HepG2 (cell line): ENCODE measurements around the gene PACC1. TPM values are rescaled to one million over a fixed set of nuclear protein-coding genes. Genes with fewer than 3 reads are reported as not detected.

Source experiments
- ATAC-seq: fragments of 200-7000 bp; cut with Tn5 transposase; 3 replicates; pipeline ENCODE4 v1.9.1; 2020; ENCODE audit warnings: mild to moderate bottlenecking, moderate library complexity
- Bru-seq: library from RNA; stranded (reverse); fragments of 400-500 nt; gene quantifications from one replicate; lab custom pipeline; 2021; lab: Mats Ljungman, UMichigan
- BruChase-seq, 2 experiments: library from RNA; stranded (reverse); fragments of 400-500 nt; gene quantifications; one replicate each; lab custom pipeline; 2021; lab: Mats Ljungman, UMichigan
- BruUV-seq: library from RNA; stranded (reverse); fragments of 400-500 nt; replicated peaks from 2 replicates; lab custom pipeline; 2021; lab: Mats Ljungman, UMichigan
- CTCF ChIA-PET: fragments of 300-600 bp; formaldehyde crosslinking; extraction: SDS; loops from one replicate; lab custom pipeline; 2021; ENCODE audit warnings: low total read pairs, inconsistent platforms, low intra/inter-chr PET ratio; lab: Yijun Ruan, JAX
- POLR2A ChIA-PET: fragments of 350-600 bp; sonication (Branson Sonifier 250); formaldehyde crosslinking; loops from one replicate; lab custom pipeline; 2020; ENCODE audit warnings: antibody characterized with exemption, inconsistent platforms; lab: Yijun Ruan, JAX
- DNase-seq: peaks from one replicate; pipeline ENCODE4 v3.0.0-alpha.2; 2015; ENCODE audit warnings: low spot score
- FAIRE-seq: peaks from 3 replicates; lab custom pipeline; 2011; peaks lifted over from hg19 to GRCh38; lab: Jason Lieb, UNC
- H2AFZ ChIP-seq: one replicate; pipeline ENCODE4 v1.6.1; 2011; ENCODE audit warnings: low read length, inconsistent platforms
- H3K27ac ChIP-seq: fragments of 300-600 bp; 3 replicates; pipeline ENCODE4 v1.8.0; 2011; ENCODE audit warnings: mixed run types, mild to moderate bottlenecking, mixed read lengths, low read length, inconsistent platforms; ENCODE audit not compliant: insufficient read depth; ENCODE audit errors: extremely low read length
- H3K27me3 ChIP-seq, 2 experiments: fragments of 200-600 bp in 1 of 2; 2 replicates in 1 of 2; 3 replicates in 1 of 2; pipeline versions ENCODE4 v1.6.0 to v1.8.0; 2011; ENCODE audit warnings: low read length in 2 of 2, mild to moderate bottlenecking in 2 of 2, moderate library complexity in 2 of 2, inconsistent platforms in 1 of 2; ENCODE audit not compliant: insufficient read depth in 2 of 2, control insufficient read depth in 1 of 2
- H3K36me3 ChIP-seq, 2 experiments: fragments of 200-600 bp in 1 of 2; replicated peaks in 1 of 2; 2 replicates in 1 of 2; 3 replicates in 1 of 2; pipeline versions ENCODE4 v1.5.1 to v1.8.0; 2011; ENCODE audit warnings: low read length in 2 of 2, inconsistent platforms in 1 of 2; ENCODE audit not compliant: insufficient read depth in 2 of 2, control insufficient read depth in 1 of 2
- H3K4me1 ChIP-seq: 2 replicates; pipeline ENCODE4 v1.5.1; 2012; ENCODE audit warnings: low read length, inconsistent platforms; ENCODE audit not compliant: insufficient read depth
- H3K4me2 ChIP-seq: 2 replicates; pipeline ENCODE4 v1.6.0; 2011; ENCODE audit warnings: low read depth, low read length, inconsistent platforms
- H3K4me3 ChIP-seq, 3 experiments: fragments of 200-600 bp in 1 of 3; sonication (generic), shearing (Covaris generic) in 1 of 3; replicated peaks in 1 of 3; 2 replicates each; pipeline ENCODE4 v1.5.1; 2011 to 2016; ENCODE audit warnings: low read length in 3 of 3, inconsistent platforms in 2 of 3, low read depth in 2 of 3, mild to moderate bottlenecking in 2 of 3, control low read depth in 1 of 3, mixed read lengths in 1 of 3; ENCODE audit not compliant: insufficient read depth in 1 of 3
- H3K79me2 ChIP-seq: one replicate; pipeline ENCODE4 v1.6.1; 2011; ENCODE audit warnings: low read length, inconsistent platforms; ENCODE audit not compliant: insufficient read depth
- H3K9ac ChIP-seq: 2 replicates; pipeline ENCODE4 v1.6.0; 2011; ENCODE audit warnings: mild to moderate bottlenecking, low read depth, low read length, inconsistent platforms; ENCODE audit not compliant: insufficient read depth
- H3K9me3 ChIP-seq: 2 replicates; pipeline ENCODE4 v1.5.1; 2012; ENCODE audit warnings: mild to moderate bottlenecking, low read length
- H4K20me1 ChIP-seq: 2 replicates; pipeline ENCODE4 v1.6.0; 2011; ENCODE audit warnings: inconsistent platforms, mild to moderate bottlenecking, low read length, moderate library complexity; ENCODE audit not compliant: insufficient read depth
- BCLAF1 ChIP-seq: fragments of 450-650 bp; IDR thresholded peaks from 2 replicates; pipeline ENCODE4 v1.6.1; 2017; ENCODE audit warnings: mild to moderate bottlenecking
- FOXK2 ChIP-seq: fragments of 450-650 bp; IDR thresholded peaks from 2 replicates; pipeline ENCODE4 v1.6.1; 2016
- GLI4 ChIP-seq: sonication (generic); formaldehyde crosslinking; IDR thresholded peaks from 2 replicates; pipeline ENCODE4 v1.5.1; 2020; ENCODE audit warnings: missing genetic modification reagents, mild to moderate bottlenecking, moderate library complexity, borderline replicate concordance
- MYC ChIP-seq: sonication (generic); formaldehyde crosslinking; IDR thresholded peaks from 2 replicates; pipeline ENCODE4 v1.9.0; 2021; ENCODE audit warnings: missing genetic modification reagents, borderline replicate concordance
- NFE2L1 ChIP-seq: sonication (generic); formaldehyde crosslinking; IDR thresholded peaks from 2 replicates; pipeline ENCODE4 v1.4.0; 2020; ENCODE audit warnings: missing genetic modification reagents, mild to moderate bottlenecking, borderline replicate concordance
- SALL1 ChIP-seq: sonication (generic); formaldehyde crosslinking; IDR thresholded peaks from 2 replicates; pipeline ENCODE4 v1.8.0; 2022; ENCODE audit warnings: mild to moderate bottlenecking, missing genetic modification reagents
- SOX13 ChIP-seq, 3 experiments: fragments of 450-650 bp in 1 of 3; sonication (generic) in 1 of 3; formaldehyde crosslinking in 1 of 3; IDR thresholded peaks in 2 of 3; conservative IDR thresholded peaks in 1 of 3; 2 replicates each; pipeline versions ENCODE4 v1.5.0 to v1.6.1; 2016 to 2020; ENCODE audit warnings: antibody characterized with exemption in 1 of 3, mild to moderate bottlenecking in 1 of 3, missing compliant biosample characterization in 1 of 3, missing genetic modification reagents in 1 of 3, moderate library complexity in 1 of 3
- SRY ChIP-seq: sonication (generic); formaldehyde crosslinking; IDR thresholded peaks from 2 replicates; pipeline ENCODE4 v1.8.0; 2022; ENCODE audit warnings: mild to moderate bottlenecking, missing genetic modification reagents
- ZBTB37 ChIP-seq: sonication (generic); formaldehyde crosslinking; IDR thresholded peaks from 2 replicates; pipeline ENCODE4 v1.4.0; 2020; ENCODE audit warnings: mild to moderate bottlenecking, missing genetic modification reagents
- ZNF251 ChIP-seq: sonication (generic); formaldehyde crosslinking; IDR thresholded peaks from 2 replicates; pipeline ENCODE4 v1.9.0; 2021; ENCODE audit warnings: mild to moderate bottlenecking, missing genetic modification reagents
- ZNF83 ChIP-seq: sonication (generic); formaldehyde crosslinking; IDR thresholded peaks from 2 replicates; pipeline ENCODE4 v1.4.0; 2020; ENCODE audit warnings: missing genetic modification reagents, mild to moderate bottlenecking, borderline replicate concordance
- ZNF879 ChIP-seq: sonication (generic); formaldehyde crosslinking; IDR thresholded peaks from 2 replicates; pipeline ENCODE4 v1.8.1; 2023; ENCODE audit warnings: missing genetic modification reagents
- WGBS: methylation state at CpG from one replicate; pipeline ENCODE4 v1.1.6; 2017; ENCODE audit warnings: low lambda C conversion rate; 5-methylcytosine and 5-hydroxymethylcytosine counted together
- in situ Hi-C: cut with HindIII; loops from 2 replicates; pipeline ENCODE4 v1.10.0; 2017; ENCODE audit warnings: low pct_unique_long_range_greater_than_20kb; ENCODE audit not compliant: extremely low pct_ligation_motif_present
- intact Hi-C: fragments of 100-400 bp; cut with micrococcal nuclease; formaldehyde crosslinking; loops from one replicate; pipeline ENCODE4 v1.10.0; 2022; ENCODE audit not compliant: unreplicated experiment
- long read RNA-seq, 2 experiments: library from RNA in 1 of 2; library from polyadenylated mRNA in 1 of 2; stranded (forward) in 1 of 2; unstranded in 1 of 2; transcript quantifications; one replicate each; pipeline ENCODE4 v2.0.0, GENCODE V29; 2019 to 2022
- polyA minus RNA-seq, 3 experiments: library from RNA; depleted of rRNA, polyadenylated mRNA; stranded (reverse); fragments of >200 nt; gene quantifications; 2 replicates each; pipeline ENCODE4 v1.2.3, GENCODE V29; 2011; ENCODE audit warnings: low replicate concordance in 1 of 3
- polyA plus RNA-seq, 8 experiments: library from polyadenylated mRNA; depleted of rRNA in 3 of 8; stranded (reverse) in 7 of 8; unstranded in 1 of 8; fragments of >200 nt; fragmentation: Illumina TruSeq in 4 of 8; extraction: Trizol in 4 of 8; gene quantifications; 2 replicates each; pipeline versions ENCODE4 v1.2.1 to v1.2.3, GENCODE V29; 2011 to 2016; ENCODE audit warnings: low read depth in 4 of 8, missing spikeins in 1 of 8, mixed read lengths in 1 of 8; ENCODE audit not compliant: insufficient read depth in 1 of 8
- total RNA-seq, 5 experiments: library from RNA; depleted of rRNA; stranded (reverse); fragments of >200 nt; fragmentation: Illumina TruSeq; extraction: Trizol; gene quantifications; 2 replicates each; pipeline ENCODE4 v1.2.3, GENCODE V29; 2016; ENCODE audit warnings: low read depth in 1 of 5

PACC1 gene
- 7.1 and 9.4 TPM in 2 replicates for total RNA-seq (2016; rRNA removed; fragmentation: Illumina TruSeq; extraction: Trizol)
- total RNA-seq (2016; cell fraction: cytosol; rRNA removed; fragmentation: Illumina TruSeq; extraction: Trizol; ENCODE audit: low read depth), result 2.0 and 2.1 TPM in 2 replicates
- 5.3 and 9.8 TPM in 2 replicates for total RNA-seq (2016; cell fraction: insoluble cytoplasmic fraction; rRNA removed; fragmentation: Illumina TruSeq; extraction: Trizol)
- 2.5 and 3.3 TPM in 2 replicates for total RNA-seq (2016; cell fraction: membrane; rRNA removed; fragmentation: Illumina TruSeq; extraction: Trizol)
- total RNA-seq (2016; cell fraction: nucleus; rRNA removed; fragmentation: Illumina TruSeq; extraction: Trizol), result 11.0 and 12.2 TPM in 2 replicates
- polyA plus RNA-seq (2011; rRNA removed), result 10.7 and 14.1 TPM in 2 replicates
- 10.6 and 11.3 TPM in 2 replicates for polyA plus RNA-seq (2011; cell fraction: cytosol; rRNA removed)
- 7.5 and 7.6 TPM in 2 replicates for polyA plus RNA-seq (2011; cell fraction: nucleus; rRNA removed)
- polyA plus RNA-seq (2012), result 3.4 and 6.4 TPM in 2 replicates
- polyA plus RNA-seq (2016; cell fraction: cytosol; fragmentation: Illumina TruSeq; extraction: Trizol; ENCODE audit: low read depth), result 0.76 and 1.3 TPM in 2 replicates
- polyA plus RNA-seq (2016; cell fraction: insoluble cytoplasmic fraction; fragmentation: Illumina TruSeq; extraction: Trizol; ENCODE audit: low read depth), result 4.4 and 5.3 TPM in 2 replicates
- polyA plus RNA-seq (2016; cell fraction: membrane; fragmentation: Illumina TruSeq; extraction: Trizol; ENCODE audit: low read depth), result 1.2 and 1.4 TPM in 2 replicates
- 9.7 and 14.6 TPM in 2 replicates for polyA plus RNA-seq (2016; cell fraction: nucleus; fragmentation: Illumina TruSeq; extraction: Trizol; ENCODE audit: insufficient read depth, low read depth)
- polyA minus RNA-seq (2011; rRNA and poly(A)+ RNA removed; ENCODE audit: low replicate concordance), result 31.5 and 38.5 TPM in 2 replicates
- polyA minus RNA-seq (2011; cell fraction: cytosol; rRNA and poly(A)+ RNA removed), result 8.6 and 8.7 TPM in 2 replicates
- polyA minus RNA-seq (2011; cell fraction: nucleus; rRNA and poly(A)+ RNA removed), result 9.5 and 15.3 TPM in 2 replicates
- Bru-seq, nascent RNA, result percentile 52 among the genes with signal in this experiment
- percentile 56 among the genes with signal in this experiment for BruChase-seq, experiment 1, labeled RNA remaining after a 6-hour chase
- percentile 55 among the genes with signal in this experiment for BruChase-seq, experiment 2, labeled RNA remaining after a 2-hour chase
- long read RNA-seq, experiment 1, transcript TMEM206-201 (8 exons, 2,475 nt), result major isoform, 11 of 21 reads
- long read RNA-seq, experiment 1, partial matches to known transcripts, result 2 of 21 reads
- long read RNA-seq, experiment 1, other reads (novel, unspliced or antisense), result 7 of 21 reads
- long read RNA-seq, experiment 2, transcript TMEM206-201 (8 exons, 2,475 nt), result major isoform, 10 of 29 reads
- long read RNA-seq, experiment 2, partial matches to known transcripts, result 10 of 29 reads
- long read RNA-seq, experiment 2, other reads (novel, unspliced or antisense), result 9 of 29 reads

- no TSS peak for BruUV-seq
- peaks cover 42% of the 10 kb centered on the region for H3K4me1 ChIP-seq
- DNase-seq, result peak; percentile 89
- H3K4me2 ChIP-seq, result peak within 1 kb of the TSS; percentile 92
- peak; percentile 80 for FAIRE-seq
- in situ Hi-C loops (no loop called here), intact Hi-C loops (no loop called here)
- peak within 1 kb of the TSS; percentile 92 for H2AFZ ChIP-seq
- H3K27me3 ChIP-seq, result peaks cover 1 to 5% of the 10 kb centered on the region in 2 experiments; a peak in 1 of 5 replicates
- peak; percentile 95 for ATAC-seq
- 0% methylated on average over 4 of the region's 74 CpGs for WGBS
- no peak within 1 kb of the TSS for H3K27ac ChIP-seq
- peak within 1 kb of the TSS; percentile 73 to 87 (median 78) for H3K4me3 ChIP-seq
- ChIA-PET CTCF (interaction anchor here (0.7 kb wide), 1 partner anchor 12 kb away, joined by 3 read pairs; no protein-coding TSS in a partner anchor), POLR2A (interaction anchor here (1.2 kb wide), 1 partner anchor 194 kb away, joined by 4 read pairs; the partner anchor contains the start of gene ATF3)
- H3K79me2 ChIP-seq, result peaks cover 11% of the 10 kb centered on the region
- peak within 1 kb of the TSS; percentile 55 for H3K9ac ChIP-seq
- peaks cover 6 to 8% of the 10 kb centered on the region in 2 experiments; a peak in 3 of 5 replicates for H3K36me3 ChIP-seq
- no peaks in the 10 kb centered on the region for H4K20me1 ChIP-seq
- no peaks in the 10 kb centered on the region for H3K9me3 ChIP-seq
- TF ChIP-seq ZNF879 (peak; percentile 6; the same call in 1 of the 2 replicates), MYC (CRISPR knock-in tag) (peak; percentile 65; the same call in 1 of the 2 replicates), ZBTB37 (CRISPR knock-in tag) (0 out of 2 replicates have a peak, but pooled peaks have one; percentile 39), SALL1 (CRISPR knock-in tag) (peak; percentile 74), SOX13 (IDR thresholded peaks at IDR 0.05) (no peak), SOX13 (CRISPR knock-in tag; conservative IDR thresholded peaks at IDR 0.05 in 1 of 2, IDR thresholded peaks at IDR 0.05 in 1 of 2) (peak in 1 of 2 experiments; percentile 15; a peak in 2 of 4 replicates), BCLAF1 (no peak), SRY (CRISPR knock-in tag) (0 out of 2 replicates have a peak, but pooled peaks have one; percentile 45), FOXK2 (no peak), NFE2L1 (CRISPR knock-in tag) (no peak), ZNF251 (CRISPR knock-in tag) (no peak), GLI4 (CRISPR knock-in tag) (no peak), ZNF83 (CRISPR knock-in tag) (no peak)
Observed at GRCh38 chr1:212414328-212415106, at the start of gene PACC1. TSS of gene PACC1 (minus strand) at chr1:212414886. CDS start at chr1:212414757, 129 bp downstream.
